Calu3 (cell line): ENCODE measurements around the gene CCNL2. TPM values are rescaled to one million over a fixed set of nuclear protein-coding genes. Genes with fewer than 3 reads are reported as not detected.

ENCODE experiments used
- BruUV-seq: library from RNA; stranded (reverse); fragments of 400-500 nt; replicated peaks from 2 replicates; lab custom pipeline; 2021; lab: Mats Ljungman, UMichigan
- CTCF ChIA-PET: fragments of 300-600 bp; sonication (Branson Sonifier 250); formaldehyde crosslinking; loops from one replicate; lab custom pipeline; 2022; ENCODE audit warnings: antibody characterized with exemption; lab: Charles Lee
- DNase-seq: peaks from one replicate; pipeline ENCODE4 v3.0.0; 2022
- H3K27ac Mint-ChIP-seq: one replicate; pipeline ENCODE4 v1.8.0; 2022; ENCODE audit warnings: mixed read lengths; ENCODE audit not compliant: unreplicated experiment
- H3K27me3 Mint-ChIP-seq: one replicate; pipeline ENCODE4 v1.8.0; 2022; ENCODE audit warnings: mixed read lengths; ENCODE audit not compliant: unreplicated experiment
- H3K36me3 Mint-ChIP-seq: one replicate; pipeline ENCODE4 v1.8.0; 2022; ENCODE audit warnings: mild to moderate bottlenecking, moderate library complexity, mixed read lengths; ENCODE audit not compliant: insufficient read depth, unreplicated experiment
- H3K4me1 Mint-ChIP-seq: one replicate; pipeline ENCODE4 v1.8.0; 2022; ENCODE audit warnings: mild to moderate bottlenecking, low read depth, mixed read lengths; ENCODE audit not compliant: unreplicated experiment
- H3K4me3 Mint-ChIP-seq: one replicate; pipeline ENCODE4 v1.8.0; 2022; ENCODE audit warnings: mild to moderate bottlenecking, low read depth, moderate library complexity, mixed read lengths; ENCODE audit not compliant: unreplicated experiment
- H3K9me3 Mint-ChIP-seq: one replicate; pipeline ENCODE4 v1.8.0; 2022; ENCODE audit warnings: low read depth, mixed read lengths; ENCODE audit not compliant: unreplicated experiment
- intact Hi-C: fragments of 100-400 bp; cut with micrococcal nuclease; formaldehyde crosslinking; loops from one replicate; pipeline ENCODE4 v1.10.0; 2022; ENCODE audit not compliant: unreplicated experiment
- total RNA-seq: library from RNA; stranded (reverse); gene quantifications from 2 replicates; pipeline ENCODE4 v1.2.3, GENCODE V29; 2022
- TF ChIP-seq, protein P1 (sequence below): fragments of 200-600 bp; IDR thresholded peaks from one replicate; pipeline ENCODE4 v1.8.0; 2022; ENCODE audit warnings: antibody characterized with exemption; ENCODE audit not compliant: unreplicated experiment

CCNL2 gene
- total RNA-seq, 1 experiment from 2014 or later = 166 TPM

DNA sequence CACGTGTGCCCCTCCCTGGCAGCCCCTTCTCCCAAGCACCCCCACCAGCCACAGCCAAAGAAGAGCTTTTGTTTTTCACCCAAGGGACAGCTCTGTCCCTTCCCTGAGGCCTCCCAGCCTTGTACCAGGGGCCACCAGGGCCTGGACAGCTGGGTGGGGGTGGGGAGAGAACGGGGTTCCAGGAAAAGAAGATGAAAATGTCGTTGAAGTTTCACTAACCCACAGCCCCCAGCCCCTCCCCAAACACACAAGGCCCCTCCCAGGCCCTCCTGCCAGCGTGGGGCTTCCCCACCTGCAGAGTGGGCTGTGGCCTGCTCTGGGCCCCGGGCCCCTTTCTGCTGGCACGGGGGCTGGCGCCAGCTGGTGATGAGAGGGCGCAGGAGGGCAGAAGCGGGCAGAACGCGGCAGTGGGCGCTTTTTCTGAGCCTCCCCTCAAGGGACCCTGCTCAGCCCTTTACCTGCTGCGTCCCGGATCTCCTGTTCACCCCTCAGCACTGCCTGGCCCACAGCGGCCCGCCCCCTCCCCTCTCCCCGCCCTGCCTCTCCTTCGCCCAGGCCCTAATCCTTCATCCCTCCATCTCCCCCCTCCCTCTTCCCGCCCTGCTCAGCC is 27.5 kb upstream of the CCNL2 start:
- Mint-ChIP-seq H3K27me3 (no peaks in the 10 kb centered on the region), H3K4me3 (no peak overlapping the region), H3K27ac (no peak overlapping the region), H3K36me3 (peaks cover 8% of the 10 kb centered on the region), H3K4me1 (peaks cover 15% of the 10 kb centered on the region), H3K9me3 (no peaks in the 10 kb centered on the region)
- intact Hi-C loops = no loop called here
- CTCF ChIA-PET = no interaction called here
- BruUV-seq = no TSS peak
- no peak for DNase-seq
- TF ChIP-seq, protein P1, sequence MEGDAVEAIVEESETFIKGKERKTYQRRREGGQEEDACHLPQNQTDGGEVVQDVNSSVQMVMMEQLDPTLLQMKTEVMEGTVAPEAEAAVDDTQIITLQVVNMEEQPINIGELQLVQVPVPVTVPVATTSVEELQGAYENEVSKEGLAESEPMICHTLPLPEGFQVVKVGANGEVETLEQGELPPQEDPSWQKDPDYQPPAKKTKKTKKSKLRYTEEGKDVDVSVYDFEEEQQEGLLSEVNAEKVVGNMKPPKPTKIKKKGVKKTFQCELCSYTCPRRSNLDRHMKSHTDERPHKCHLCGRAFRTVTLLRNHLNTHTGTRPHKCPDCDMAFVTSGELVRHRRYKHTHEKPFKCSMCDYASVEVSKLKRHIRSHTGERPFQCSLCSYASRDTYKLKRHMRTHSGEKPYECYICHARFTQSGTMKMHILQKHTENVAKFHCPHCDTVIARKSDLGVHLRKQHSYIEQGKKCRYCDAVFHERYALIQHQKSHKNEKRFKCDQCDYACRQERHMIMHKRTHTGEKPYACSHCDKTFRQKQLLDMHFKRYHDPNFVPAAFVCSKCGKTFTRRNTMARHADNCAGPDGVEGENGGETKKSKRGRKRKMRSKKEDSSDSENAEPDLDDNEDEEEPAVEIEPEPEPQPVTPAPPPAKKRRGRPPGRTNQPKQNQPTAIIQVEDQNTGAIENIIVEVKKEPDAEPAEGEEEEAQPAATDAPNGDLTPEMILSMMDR = no peak

- H3K27ac Mint-ChIP-seq = no peak overlapping the region
- H3K9me3 Mint-ChIP-seq = no peaks in the 10 kb centered on the region
- H3K4me1 Mint-ChIP-seq = peaks cover 15% of the 10 kb centered on the region
- CTCF ChIA-PET = no interaction called here
- no TSS peak for BruUV-seq
- intact Hi-C loops = no loop called here
- peaks cover 10% of the 10 kb centered on the region for H3K36me3 Mint-ChIP-seq
- TF ChIP-seq, protein P1 = no peak
- no peak overlapping the region for H3K4me3 Mint-ChIP-seq
- H3K27me3 Mint-ChIP-seq = no peaks in the 10 kb centered on the region
- no peak for DNase-seq
Measured at GRCh38 chr1:1425753-1426495, 26.8 kb upstream of the CCNL2 start.

DNA sequence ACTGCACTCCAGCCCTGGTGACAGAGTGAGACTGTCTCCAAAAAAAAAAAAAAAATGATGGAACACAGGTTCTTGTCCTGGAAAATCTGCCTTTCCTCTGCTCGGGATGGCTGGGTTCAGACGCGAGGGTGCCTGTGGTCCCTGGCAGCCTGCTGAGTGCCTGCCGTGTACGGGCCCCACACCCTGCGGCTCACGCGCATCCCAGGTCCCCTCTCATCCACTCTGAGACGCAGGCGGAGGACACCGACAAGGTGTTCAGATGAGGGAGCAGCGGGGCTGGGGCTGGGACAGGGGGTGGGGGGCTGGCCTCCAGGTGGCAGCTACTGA is 26.3 kb upstream of the CCNL2 start:
- Mint-ChIP-seq H3K9me3 (no peaks in the 10 kb centered on the region), H3K36me3 (peaks cover 14% of the 10 kb centered on the region), H3K4me1 (peaks cover 15% of the 10 kb centered on the region), H3K27me3 (no peaks in the 10 kb centered on the region), H3K27ac (no peak overlapping the region), H3K4me3 (no peak overlapping the region)
- intact Hi-C loops = no loop called here
- BruUV-seq = no TSS peak
- TF ChIP-seq, protein P1 = no peak
- CTCF ChIA-PET = no interaction called here
- DNase-seq = no peak

- Mint-ChIP-seq H3K4me1 (peaks cover 11% of the 10 kb centered on the region), H3K27ac (no peak overlapping the region), H3K4me3 (no peak overlapping the region), H3K9me3 (no peaks in the 10 kb centered on the region), H3K27me3 (no peaks in the 10 kb centered on the region), H3K36me3 (peaks cover 14% of the 10 kb centered on the region)
- intact Hi-C loops = no loop called here
- no TSS peak for BruUV-seq
- TF ChIP-seq, protein P1 = no peak
- no peak for DNase-seq
- CTCF ChIA-PET = interaction anchor here (1.6 kb wide), 1 partner anchor 8 kb away, joined by 6 read pairs; no protein-coding TSS in a partner anchor
Measured at GRCh38 chr1:1424707-1425106, 25.6 kb upstream of the CCNL2 start.
